HCT116 (cell line): ENCODE results near the gene PIAS2.
A peak's percentile ranks its signal among the peaks of the same experiment; 100 is the strongest.

Experiments used
- CTCF ChIP-seq, 3 experiments: fragments of 200-600 bp in 1 of 3; sonication (generic) in 1 of 3; IDR thresholded peaks in 2 of 3; conservative IDR thresholded peaks in 1 of 3; 2 replicates each; pipeline ENCODE4 v1.5.1; 2012 to 2017; ENCODE audit warnings: low read depth in 2 of 3, low read length in 2 of 3, antibody characterized with exemption in 1 of 3, borderline replicate concordance in 1 of 3, control low read depth in 1 of 3, mild to moderate bottlenecking in 1 of 3, mixed read lengths in 1 of 3, mixed run types in 1 of 3, moderate library complexity in 1 of 3; ENCODE audit not compliant: insufficient read depth in 1 of 3
- EZH2 ChIP-seq: fragments of 200-600 bp; sonication (generic); IDR thresholded peaks from 2 replicates; pipeline ENCODE4 v1.6.1; 2017; ENCODE audit warnings: antibody characterized with exemption, mixed run types
- EZH2phosphoT487 ChIP-seq: fragments of 200-600 bp; IDR thresholded peaks from 2 replicates; pipeline ENCODE4 v1.6.1; 2018; ENCODE audit warnings: antibody characterized with exemption, borderline replicate concordance
- FOSL1 ChIP-seq: IDR thresholded peaks from 2 replicates; pipeline ENCODE4 v1.6.1; 2012; ENCODE audit warnings: low read depth
- POLR2A ChIP-seq: IDR thresholded peaks from 2 replicates; pipeline ENCODE4 v1.7.0; 2011; ENCODE audit warnings: borderline replicate concordance; ENCODE audit not compliant: insufficient read depth, insufficient read length; ENCODE audit errors: extremely low read depth
- POLR2AphosphoS5 ChIP-seq: IDR thresholded peaks from 2 replicates; pipeline ENCODE4 v1.6.1; 2011; ENCODE audit warnings: mild to moderate bottlenecking, low read depth, low read length, moderate library complexity
- SP1 ChIP-seq: IDR thresholded peaks from 2 replicates; pipeline ENCODE4 v1.6.1; 2012; ENCODE audit warnings: low read depth
- TF ChIP-seq, protein P1 (sequence below): IDR thresholded peaks from 2 replicates; pipeline ENCODE4 v1.6.1; 2012; ENCODE audit warnings: low read depth
- TF ChIP-seq, protein P2 (sequence below): IDR thresholded peaks from 2 replicates; pipeline ENCODE4 v1.6.1; 2012

DNA sequence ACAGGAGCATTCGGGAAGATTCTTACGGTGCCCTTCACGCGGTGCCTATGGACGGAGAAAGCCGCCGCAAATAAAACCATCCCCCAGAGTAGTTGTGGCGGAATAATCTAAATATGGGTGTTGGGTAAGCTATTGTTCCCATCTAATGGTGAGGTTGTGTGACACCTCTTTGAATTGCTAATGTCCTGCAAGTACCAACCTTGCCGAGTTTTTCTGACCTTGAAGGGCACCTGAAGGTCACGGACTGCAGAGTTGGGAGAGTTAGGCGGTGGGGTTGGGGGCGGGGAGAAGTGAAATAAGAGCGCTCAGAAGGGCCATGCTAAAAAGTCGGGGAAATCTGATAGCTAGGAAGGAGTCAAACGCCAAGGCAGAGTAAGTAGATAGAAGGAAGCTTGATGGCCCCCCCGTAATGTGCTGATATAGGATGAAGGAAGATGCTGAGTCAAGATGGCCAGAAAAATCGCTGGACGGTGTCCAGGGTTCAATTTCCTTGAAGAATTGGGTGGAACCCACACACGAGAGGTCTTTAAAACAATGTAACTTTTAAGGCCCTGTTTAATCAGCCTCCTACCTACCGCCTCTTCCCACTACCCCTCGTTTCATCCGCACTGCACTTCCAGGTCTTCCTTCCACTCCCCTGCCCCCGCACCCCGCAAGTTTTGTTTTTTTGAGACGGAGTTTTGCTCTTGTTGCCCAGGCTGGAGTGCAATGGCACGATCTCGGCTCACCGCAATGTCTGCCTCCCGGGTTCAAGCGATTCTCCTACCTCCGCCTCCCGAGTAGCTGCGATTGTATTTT, 695 bp upstream of the PIAS2 start:
- TF ChIP-seq, protein P1, sequence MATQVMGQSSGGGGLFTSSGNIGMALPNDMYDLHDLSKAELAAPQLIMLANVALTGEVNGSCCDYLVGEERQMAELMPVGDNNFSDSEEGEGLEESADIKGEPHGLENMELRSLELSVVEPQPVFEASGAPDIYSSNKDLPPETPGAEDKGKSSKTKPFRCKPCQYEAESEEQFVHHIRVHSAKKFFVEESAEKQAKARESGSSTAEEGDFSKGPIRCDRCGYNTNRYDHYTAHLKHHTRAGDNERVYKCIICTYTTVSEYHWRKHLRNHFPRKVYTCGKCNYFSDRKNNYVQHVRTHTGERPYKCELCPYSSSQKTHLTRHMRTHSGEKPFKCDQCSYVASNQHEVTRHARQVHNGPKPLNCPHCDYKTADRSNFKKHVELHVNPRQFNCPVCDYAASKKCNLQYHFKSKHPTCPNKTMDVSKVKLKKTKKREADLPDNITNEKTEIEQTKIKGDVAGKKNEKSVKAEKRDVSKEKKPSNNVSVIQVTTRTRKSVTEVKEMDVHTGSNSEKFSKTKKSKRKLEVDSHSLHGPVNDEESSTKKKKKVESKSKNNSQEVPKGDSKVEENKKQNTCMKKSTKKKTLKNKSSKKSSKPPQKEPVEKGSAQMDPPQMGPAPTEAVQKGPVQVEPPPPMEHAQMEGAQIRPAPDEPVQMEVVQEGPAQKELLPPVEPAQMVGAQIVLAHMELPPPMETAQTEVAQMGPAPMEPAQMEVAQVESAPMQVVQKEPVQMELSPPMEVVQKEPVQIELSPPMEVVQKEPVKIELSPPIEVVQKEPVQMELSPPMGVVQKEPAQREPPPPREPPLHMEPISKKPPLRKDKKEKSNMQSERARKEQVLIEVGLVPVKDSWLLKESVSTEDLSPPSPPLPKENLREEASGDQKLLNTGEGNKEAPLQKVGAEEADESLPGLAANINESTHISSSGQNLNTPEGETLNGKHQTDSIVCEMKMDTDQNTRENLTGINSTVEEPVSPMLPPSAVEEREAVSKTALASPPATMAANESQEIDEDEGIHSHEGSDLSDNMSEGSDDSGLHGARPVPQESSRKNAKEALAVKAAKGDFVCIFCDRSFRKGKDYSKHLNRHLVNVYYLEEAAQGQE, result no peak
- TF ChIP-seq CTCF (IDR thresholded peaks at IDR 0.05 in 2 of 3, conservative IDR thresholded peaks at IDR 0.05 in 1 of 3; ENCODE audit: borderline replicate concordance in 1 of 3, insufficient read depth in 1 of 3, low read depth in 2 of 3, low read length in 2 of 3) (no peak), FOSL1 (no peak), POLR2AphosphoS5 (no peak), EZH2phosphoT487 (no peak), SP1 (no peak), POLR2A (peak; percentile 9), EZH2 (no peak)
- TF ChIP-seq, protein P2, sequence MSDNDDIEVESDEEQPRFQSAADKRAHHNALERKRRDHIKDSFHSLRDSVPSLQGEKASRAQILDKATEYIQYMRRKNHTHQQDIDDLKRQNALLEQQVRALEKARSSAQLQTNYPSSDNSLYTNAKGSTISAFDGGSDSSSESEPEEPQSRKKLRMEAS, result no peak; the same call in 1 of the 2 replicates
